LNCAP (cell line): ENCODE results near the gene TAF3.

Experiments used
- CTCF ChIP-seq: fragments of 450-650 bp; IDR thresholded peaks from 2 replicates; pipeline ENCODE4 v1.5.1; 2017; ENCODE audit warnings: mild to moderate bottlenecking

TAF3 gene

GRCh38 chr10:8053446-8054243 is 235.3 kb downstream of the TAF3 start:
- TF ChIP-seq CTCF: no peak

DNA sequence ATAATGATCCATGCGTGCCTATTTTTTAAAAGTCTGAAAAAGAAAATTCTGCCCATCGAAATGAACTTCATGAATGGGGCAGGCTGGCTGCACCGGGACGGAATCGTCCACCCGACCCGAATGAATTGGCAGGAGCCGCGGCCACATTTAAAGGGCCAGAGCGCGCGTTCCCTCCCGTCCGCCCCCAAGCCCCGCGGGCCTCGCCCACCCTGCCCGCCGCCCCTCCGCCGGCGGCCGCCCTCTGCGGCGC is 235.9 kb downstream of the TAF3 start:
- TF ChIP-seq CTCF: no peak

DNA sequence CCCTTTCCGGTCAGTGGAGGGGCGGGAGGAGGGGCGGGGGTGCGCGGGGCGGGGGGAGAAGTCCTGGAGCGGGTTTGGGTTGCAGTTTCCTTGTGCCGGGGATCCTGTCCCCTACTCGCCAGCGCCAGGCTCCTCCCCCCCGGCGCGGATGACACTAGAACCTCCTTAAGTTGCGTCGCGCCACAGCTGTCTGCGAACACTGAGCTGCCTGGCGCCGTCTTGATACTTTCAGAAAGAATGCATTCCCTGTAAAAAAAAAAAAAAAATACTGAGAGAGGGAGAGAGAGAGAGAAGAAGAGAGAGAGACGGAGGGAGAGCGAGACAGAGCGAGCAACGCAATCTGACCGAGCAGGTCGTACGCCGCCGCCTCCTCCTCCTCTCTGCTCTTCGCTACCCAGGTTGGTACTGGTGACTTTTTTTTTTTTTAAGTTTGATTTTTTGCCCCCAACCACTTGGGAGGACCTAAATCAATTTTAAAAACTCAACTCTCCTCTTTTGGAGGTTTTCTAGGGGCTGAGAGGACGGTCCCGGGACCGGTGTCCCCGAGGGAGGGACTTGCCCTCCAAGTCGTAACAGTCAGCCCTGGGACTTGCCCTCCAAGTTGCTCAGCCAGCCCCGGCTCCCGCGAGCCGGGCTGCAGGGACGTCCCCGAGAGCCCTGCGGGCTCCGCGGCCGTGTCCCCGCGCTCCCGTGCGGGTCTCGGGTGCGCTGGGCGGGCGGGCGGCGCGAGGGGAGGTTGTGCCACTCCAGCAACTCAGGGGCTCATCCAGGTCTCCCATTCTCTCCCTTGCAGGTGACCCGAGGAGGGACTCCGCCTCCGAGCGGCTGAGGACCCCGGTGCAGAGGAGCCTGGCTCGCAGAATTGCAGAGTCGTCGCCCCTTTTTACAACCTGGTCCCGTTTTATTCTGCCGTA is 236.4 kb downstream of the TAF3 start, which contains the start of gene GATA3:
Gene GATA3, plus strand, starts transcription at position 195 of the 914 bp plus-strand sequence. CDS start 968 bp downstream, outside the sequence.
- no peak for TF ChIP-seq CTCF

DNA sequence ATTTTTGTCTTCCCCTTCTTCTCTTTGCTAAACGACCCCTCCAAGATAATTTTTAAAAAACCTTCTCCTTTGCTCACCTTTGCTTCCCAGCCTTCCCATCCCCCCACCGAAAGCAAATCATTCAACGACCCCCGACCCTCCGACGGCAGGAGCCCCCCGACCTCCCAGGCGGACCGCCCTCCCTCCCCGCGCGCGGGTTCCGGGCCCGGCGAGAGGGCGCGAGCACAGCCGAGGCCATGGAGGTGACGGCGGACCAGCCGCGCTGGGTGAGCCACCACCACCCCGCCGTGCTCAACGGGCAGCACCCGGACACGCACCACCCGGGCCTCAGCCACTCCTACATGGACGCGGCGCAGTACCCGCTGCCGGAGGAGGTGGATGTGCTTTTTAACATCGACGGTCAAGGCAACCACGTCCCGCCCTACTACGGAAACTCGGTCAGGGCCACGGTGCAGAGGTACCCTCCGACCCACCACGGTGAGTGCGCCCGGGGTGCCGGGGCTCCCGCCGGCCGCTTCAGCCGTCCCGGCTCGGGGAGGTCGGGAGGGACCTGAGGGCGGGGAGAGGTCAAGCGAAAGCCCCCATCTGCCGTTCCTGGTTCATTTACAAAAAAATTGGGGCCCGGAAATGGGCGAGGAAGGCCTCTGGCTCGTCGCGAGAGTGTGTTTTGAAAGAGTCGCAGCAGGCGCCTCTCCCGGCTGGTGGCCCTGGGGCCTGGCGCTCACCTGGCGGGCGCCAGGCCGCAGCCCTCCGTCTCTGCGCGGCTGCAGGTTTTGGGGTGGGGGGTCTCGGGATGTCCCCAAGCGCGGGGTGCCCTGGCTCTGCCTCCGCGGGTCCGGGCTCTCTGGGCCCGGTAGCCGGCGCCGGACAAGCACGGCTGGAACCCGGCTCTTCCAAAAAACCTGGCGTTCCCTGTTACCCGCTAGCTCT is 237.4 kb downstream of the TAF3 start:
- TF ChIP-seq CTCF: no peak

- TF ChIP-seq CTCF: no peak
Measured at GRCh38 chr10:8056378-8056777, 238.1 kb downstream of the TAF3 start.

GRCh38 chr10:8056871-8057331 is 238.6 kb downstream of the TAF3 start:
- no peak for TF ChIP-seq CTCF
